NCI-H446 treated with DMSO at 0.1 percent for 48 hours (cell line): ENCODE data around the gene SCYGR6.
"Not testable (repeated sequence)": the region's sequence is repeated elsewhere in the genome, so short reads cannot be mapped to it uniquely, and the experiment has no call there.

Source experiments
- DNase-seq: peaks from one replicate; lab custom pipeline; 2025; lab: John Stamatoyannopoulos, UW

SCYGR6 gene

GRCh38 chr2:227724394-227725039 lies at the start of gene SCYGR6:
Gene SCYGR6, minus strand, starts transcription at chr2:227724757. Its CDS starts 0 bp downstream, at chr2:227724757.
- DNase-seq: no peak

- DNase-seq: no peak
Measured at GRCh38 chr2:227774011-227774624, 49.6 kb upstream of the SCYGR6 start.

- no peak for DNase-seq
Measured at GRCh38 chr2:227772932-227773331, 48.4 kb upstream of the SCYGR6 start.

- no peak for DNase-seq
Measured at GRCh38 chr2:227772197-227772661, 47.7 kb upstream of the SCYGR6 start.

- DNase-seq: no peak
Measured at GRCh38 chr2:227767830-227768229, 43.3 kb upstream of the SCYGR6 start.

GRCh38 chr2:227766373-227766883 lies 41.9 kb upstream of the SCYGR6 start:
- peak; percentile 19 for DNase-seq

GRCh38 chr2:227765788-227766372 lies 41.3 kb upstream of the SCYGR6 start:
- no peak for DNase-seq

GRCh38 chr2:227761740-227762476 lies 37.4 kb upstream of the SCYGR6 start:
- DNase-seq: no peak

GRCh38 chr2:227759411-227760118 lies 35.0 kb upstream of the SCYGR6 start:
- no peak for DNase-seq

- DNase-seq: not testable (repeated sequence)
Measured at GRCh38 chr2:227756261-227756660, 31.7 kb upstream of the SCYGR6 start.

- no peak for DNase-seq
Measured at GRCh38 chr2:227748079-227748478, 23.5 kb upstream of the SCYGR6 start.

GRCh38 chr2:227745594-227745993 lies 21.0 kb upstream of the SCYGR6 start, which contains the start of gene SCYGR8:
Gene SCYGR8, plus strand, starts transcription at chr2:227745894. Its CDS starts 0 bp downstream, at chr2:227745894.
- no peak for DNase-seq

GRCh38 chr2:227740705-227741104 lies 16.1 kb upstream of the SCYGR6 start:
- not testable (repeated sequence) for DNase-seq

- no peak for DNase-seq
Measured at GRCh38 chr2:227739351-227739750, 14.8 kb upstream of the SCYGR6 start.

GRCh38 chr2:227728035-227728434 lies 3.5 kb upstream of the SCYGR6 start, which contains the start of gene SCYGR7:
Gene SCYGR7, plus strand, starts transcription at chr2:227728335. Its CDS starts 0 bp downstream, at chr2:227728335.
- no peak for DNase-seq

- not testable (repeated sequence) for DNase-seq
Measured at GRCh38 chr2:227722821-227723220, 1.7 kb downstream of the SCYGR6 start.

- no peak for DNase-seq
Measured at GRCh38 chr2:227720680-227721079, 3.9 kb downstream of the SCYGR6 start.

GRCh38 chr2:227719641-227720040 lies 4.9 kb downstream of the SCYGR6 start:
- DNase-seq: no peak

GRCh38 chr2:227717687-227718567 lies 6.6 kb downstream of the SCYGR6 start, which contains the start of gene SLC19A3:
Gene SLC19A3, minus strand, starts transcription at chr2:227718028. Its CDS starts 15,710 bp downstream, at chr2:227702318.
- DNase-seq: peak; percentile 3

GRCh38 chr2:227716501-227716900 lies 8.1 kb downstream of the SCYGR6 start:
- DNase-seq: no peak
